ENCODE results near the gene CRYBG1. TPM values are rescaled to one million over a fixed set of nuclear protein-coding genes. Genes with fewer than 3 reads are reported as not detected.

CRYBG1 gene
- total and polyA plus RNA-seq, 4 donors = 0.41 to 12.7 (median 5.8) TPM

GRCh38 chr6:106612671-106613416 is 252.3 kb downstream of the CRYBG1 start:
- H3K36me3 ChIP-seq (ENCODE audit: control insufficient read depth in 1 of 2, insufficient read depth in 2 of 2, low read length in 1 of 2) = no peaks in the 10 kb centered on the region
- ATAC-seq (ENCODE audit: low FRiP score) = no peak
- H3K9me3 ChIP-seq (ENCODE audit: control insufficient read depth, low read length) = no peaks in the 10 kb centered on the region
- H3K4me1 ChIP-seq (ENCODE audit: control insufficient read depth in 1 of 2, insufficient read depth in 2 of 2, low read length in 2 of 2) = no peaks in the 10 kb centered on the region
- intact Hi-C loops (cut with DNase I) = loop anchor here in 1 of 2 donors (5.0 kb wide), 1 partner anchor 364 kb away; no protein-coding TSS in a partner anchor
- no peak overlapping the region for H3K4me3 ChIP-seq (ENCODE audit: low read length in 2 of 2)
- no peak overlapping the region for H3K27ac ChIP-seq (ENCODE audit: low read depth in 1 of 2, low read length in 2 of 2)
- DNase-seq = no peak
- 93 to 95% methylated on average over 9 of the region's 9 CpGs for WGBS, 2 donors
- H3K27me3 ChIP-seq (ENCODE audit: control insufficient read depth in 1 of 2, insufficient read depth in 2 of 2, low read length in 1 of 2) = no peaks in the 10 kb centered on the region

- H3K4me1 ChIP-seq (ENCODE audit: control insufficient read depth in 1 of 2, insufficient read depth in 2 of 2, low read length in 2 of 2) = no peaks in the 10 kb centered on the region
- no peak for ATAC-seq (ENCODE audit: low FRiP score)
- 67 to 79% methylated on average over 1 of the region's 1 CpG for WGBS, 2 donors
- no peaks in the 10 kb centered on the region for H3K36me3 ChIP-seq (ENCODE audit: control insufficient read depth in 1 of 2, insufficient read depth in 2 of 2, low read length in 1 of 2)
- H3K9me3 ChIP-seq (ENCODE audit: control insufficient read depth, low read length) = no peaks in the 10 kb centered on the region
- no peaks in the 10 kb centered on the region for H3K27me3 ChIP-seq (ENCODE audit: control insufficient read depth in 1 of 2, insufficient read depth in 2 of 2, low read length in 1 of 2)
- no peak overlapping the region for H3K27ac ChIP-seq (ENCODE audit: low read depth in 1 of 2, low read length in 2 of 2)
- intact Hi-C loops (cut with DNase I) = loop anchor here in 1 of 2 donors (5.0 kb wide), 1 partner anchor 364 kb away; no protein-coding TSS in a partner anchor
- no peak for DNase-seq
- no peak overlapping the region for H3K4me3 ChIP-seq (ENCODE audit: low read length in 2 of 2)
Observed at GRCh38 chr6:106613590-106613989, 253.1 kb downstream of the CRYBG1 start.

DNA sequence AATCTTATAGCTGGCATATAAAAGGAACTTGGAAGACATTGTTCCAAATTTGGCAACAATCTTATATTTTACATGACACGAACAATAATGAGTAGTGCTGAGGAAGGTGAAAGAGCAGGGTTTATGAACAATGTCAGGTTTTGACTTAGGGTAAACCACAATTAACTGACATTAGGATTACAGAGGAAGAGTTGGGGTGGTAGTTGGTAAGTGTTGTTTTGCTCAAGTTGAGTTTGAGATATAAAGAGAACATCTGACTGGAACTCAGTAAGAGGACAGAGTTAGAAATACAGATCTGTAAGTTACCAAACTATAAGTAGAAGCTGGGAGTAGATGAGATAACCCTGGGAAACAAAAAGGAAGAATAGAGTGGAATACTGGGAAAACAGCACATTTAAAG is 253.6 kb downstream of the CRYBG1 start:
- intact Hi-C loops (cut with DNase I) = loop anchor here in 1 of 2 donors (5.0 kb wide), 1 partner anchor 363 kb away; no protein-coding TSS in a partner anchor
- no peaks in the 10 kb centered on the region for H3K27me3 ChIP-seq (ENCODE audit: control insufficient read depth in 1 of 2, insufficient read depth in 2 of 2, low read length in 1 of 2)
- 69 to 74% methylated on average over 1 of the region's 1 CpG for WGBS, 2 donors

GRCh38 chr6:106614592-106615257 is 254.2 kb downstream of the CRYBG1 start:
- WGBS, 2 donors = 61 to 70% methylated on average over 3 of the region's 3 CpGs
- intact Hi-C loops (cut with DNase I) = loop anchor here in 1 of 2 donors (5.0 kb wide), 1 partner anchor 363 kb away; no protein-coding TSS in a partner anchor
- H3K36me3 ChIP-seq (ENCODE audit: control insufficient read depth in 1 of 2, insufficient read depth in 2 of 2, low read length in 1 of 2) = no peaks in the 10 kb centered on the region
- no peak overlapping the region for H3K4me3 ChIP-seq (ENCODE audit: low read length in 2 of 2)
- no peak for ATAC-seq (ENCODE audit: low FRiP score)
- no peaks in the 10 kb centered on the region for H3K9me3 ChIP-seq (ENCODE audit: control insufficient read depth, low read length)
- H3K27me3 ChIP-seq (ENCODE audit: control insufficient read depth in 1 of 2, insufficient read depth in 2 of 2, low read length in 1 of 2) = no peaks in the 10 kb centered on the region
- no peaks in the 10 kb centered on the region for H3K4me1 ChIP-seq (ENCODE audit: control insufficient read depth in 1 of 2, insufficient read depth in 2 of 2, low read length in 2 of 2)
- H3K27ac ChIP-seq (ENCODE audit: low read depth in 1 of 2, low read length in 2 of 2) = no peak overlapping the region
- no peak for DNase-seq

More for the DNA sequence above, 253.6 kb downstream of the CRYBG1 start:
- ATAC-seq (ENCODE audit: low FRiP score) = no peak
- H3K9me3 ChIP-seq (ENCODE audit: control insufficient read depth, low read length) = no peaks in the 10 kb centered on the region
- H3K36me3 ChIP-seq (ENCODE audit: control insufficient read depth in 1 of 2, insufficient read depth in 2 of 2, low read length in 1 of 2) = no peaks in the 10 kb centered on the region
- H3K27ac ChIP-seq (ENCODE audit: low read depth in 1 of 2, low read length in 2 of 2) = no peak overlapping the region
- no peak for DNase-seq
- no peaks in the 10 kb centered on the region for H3K4me1 ChIP-seq (ENCODE audit: control insufficient read depth in 1 of 2, insufficient read depth in 2 of 2, low read length in 2 of 2)
- no peak overlapping the region for H3K4me3 ChIP-seq (ENCODE audit: low read length in 2 of 2)

DNA sequence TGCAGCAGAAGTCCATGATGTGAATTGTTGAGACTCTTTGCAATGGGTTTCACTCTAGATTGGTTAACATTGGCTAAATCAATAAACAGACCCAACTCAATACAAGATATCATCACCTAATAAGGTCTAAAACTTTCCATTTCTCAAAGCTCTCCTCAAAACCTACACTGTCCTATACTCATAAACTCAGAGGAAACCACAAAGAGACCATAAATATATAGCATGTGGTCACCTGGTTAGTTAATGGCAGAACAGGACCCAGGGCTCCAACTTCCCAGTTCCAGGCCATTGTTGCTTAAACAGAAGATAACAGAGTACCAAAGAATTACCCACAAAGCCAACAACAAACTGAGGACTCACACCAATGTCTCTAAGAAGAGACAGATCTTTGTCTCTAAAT is 256.8 kb downstream of the CRYBG1 start:
- no peak for ATAC-seq (ENCODE audit: low FRiP score)
- H3K36me3 ChIP-seq (ENCODE audit: control insufficient read depth in 1 of 2, insufficient read depth in 2 of 2, low read length in 1 of 2) = no peaks in the 10 kb centered on the region

DNA sequence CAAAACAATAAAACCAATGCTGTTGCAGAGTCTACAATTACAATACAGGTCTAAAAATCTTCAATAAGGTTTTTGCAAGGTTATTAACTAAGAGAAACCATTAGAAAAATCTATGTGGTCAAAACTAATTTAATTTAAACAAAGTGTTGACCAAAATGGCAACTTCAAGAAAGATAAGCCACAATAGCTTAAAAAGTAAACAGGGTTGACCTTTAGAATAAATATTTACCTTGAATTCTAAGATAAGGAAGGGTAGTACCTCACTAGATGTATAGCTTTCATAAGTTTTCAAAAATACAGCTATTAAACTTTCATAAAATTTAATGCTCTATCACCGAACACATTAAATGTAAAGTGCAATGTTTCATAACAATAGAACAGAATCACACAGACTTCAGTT is 257.3 kb downstream of the CRYBG1 start:
- intact Hi-C loops (cut with DNase I) = no loop called here
- H3K36me3 ChIP-seq (ENCODE audit: control insufficient read depth in 1 of 2, insufficient read depth in 2 of 2, low read length in 1 of 2) = peaks cover 0 to 2% of the 10 kb centered on the region in 2 donors
- ATAC-seq (ENCODE audit: low FRiP score) (no peak), DNase-seq (no peak)
- no peaks in the 10 kb centered on the region for H3K27me3 ChIP-seq (ENCODE audit: control insufficient read depth in 1 of 2, insufficient read depth in 2 of 2, low read length in 1 of 2)
- no peaks in the 10 kb centered on the region for H3K9me3 ChIP-seq (ENCODE audit: control insufficient read depth, low read length)
- no peak overlapping the region for H3K27ac ChIP-seq (ENCODE audit: low read depth in 1 of 2, low read length in 2 of 2)
- 88 to 89% methylated on average over 1 of the region's 1 CpG for WGBS, 2 donors
- no peaks in the 10 kb centered on the region for H3K4me1 ChIP-seq (ENCODE audit: control insufficient read depth in 1 of 2, insufficient read depth in 2 of 2, low read length in 2 of 2)
- no peak overlapping the region for H3K4me3 ChIP-seq (ENCODE audit: low read length in 2 of 2)

More for the DNA sequence above, 256.8 kb downstream of the CRYBG1 start:
- H3K27me3 ChIP-seq (ENCODE audit: control insufficient read depth in 1 of 2, insufficient read depth in 2 of 2, low read length in 1 of 2) = no peaks in the 10 kb centered on the region
- H3K4me1 ChIP-seq (ENCODE audit: control insufficient read depth in 1 of 2, insufficient read depth in 2 of 2, low read length in 2 of 2) = no peaks in the 10 kb centered on the region
- intact Hi-C loops (cut with DNase I) = no loop called here
- DNase-seq = no peak
- H3K27ac ChIP-seq (ENCODE audit: low read depth in 1 of 2, low read length in 2 of 2) = no peak overlapping the region
- no peaks in the 10 kb centered on the region for H3K9me3 ChIP-seq (ENCODE audit: control insufficient read depth, low read length)
- no peak overlapping the region for H3K4me3 ChIP-seq (ENCODE audit: low read length in 2 of 2)

DNA sequence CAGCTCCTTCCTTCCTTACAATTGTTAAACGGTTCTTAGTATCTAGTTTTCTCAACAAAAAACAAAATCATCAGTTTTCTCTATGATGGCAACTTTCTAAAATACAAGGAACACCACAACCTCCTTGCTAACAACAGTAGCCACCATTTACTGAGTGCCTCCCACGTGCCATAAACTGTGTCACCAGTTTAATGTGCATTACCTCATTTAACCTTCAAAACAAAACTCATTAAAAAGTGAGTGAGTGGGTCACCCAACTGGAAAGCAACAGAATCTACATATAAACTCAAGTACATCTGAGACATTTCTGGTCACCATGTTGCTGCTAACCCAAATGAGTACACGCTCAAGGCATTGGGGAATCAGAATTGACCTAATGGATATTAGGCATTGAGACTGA is 257.8 kb downstream of the CRYBG1 start:
- Histone ChIP-seq H3K4me1 (ENCODE audit: control insufficient read depth in 1 of 2, insufficient read depth in 2 of 2, low read length in 2 of 2) (no peaks in the 10 kb centered on the region), H3K9me3 (ENCODE audit: control insufficient read depth, low read length) (no peaks in the 10 kb centered on the region), H3K27ac (ENCODE audit: low read depth in 1 of 2, low read length in 2 of 2) (no peak overlapping the region), H3K36me3 (ENCODE audit: control insufficient read depth in 1 of 2, insufficient read depth in 2 of 2, low read length in 1 of 2) (peaks cover 0 to 2% of the 10 kb centered on the region in 2 donors), H3K27me3 (ENCODE audit: control insufficient read depth in 1 of 2, insufficient read depth in 2 of 2, low read length in 1 of 2) (no peaks in the 10 kb centered on the region), H3K4me3 (ENCODE audit: low read length in 2 of 2) (no peak overlapping the region)
- ATAC-seq (ENCODE audit: low FRiP score) = no peak
- no peak for DNase-seq
- intact Hi-C loops (cut with DNase I) = no loop called here
- 66 to 80% methylated on average over 3 of the region's 3 CpGs for WGBS, 2 donors

GRCh38 chr6:106619223-106619622 is 258.7 kb downstream of the CRYBG1 start:
- ATAC-seq (ENCODE audit: low FRiP score) (no peak), DNase-seq (no peak)
- H3K9me3 ChIP-seq (ENCODE audit: control insufficient read depth, low read length) = no peaks in the 10 kb centered on the region
- H3K27me3 ChIP-seq (ENCODE audit: control insufficient read depth in 1 of 2, insufficient read depth in 2 of 2, low read length in 1 of 2) = no peaks in the 10 kb centered on the region
- H3K4me3 ChIP-seq (ENCODE audit: low read length in 2 of 2) = no peak overlapping the region
- intact Hi-C loops (cut with DNase I) = no loop called here
- WGBS, 2 donors = 83 to 97% methylated on average over 1 of the region's 1 CpG
- no peak overlapping the region for H3K27ac ChIP-seq (ENCODE audit: low read depth in 1 of 2, low read length in 2 of 2)
- peaks cover 0 to 2% of the 10 kb centered on the region in 2 donors for H3K36me3 ChIP-seq (ENCODE audit: control insufficient read depth in 1 of 2, insufficient read depth in 2 of 2, low read length in 1 of 2)
- no peaks in the 10 kb centered on the region for H3K4me1 ChIP-seq (ENCODE audit: control insufficient read depth in 1 of 2, insufficient read depth in 2 of 2, low read length in 2 of 2)

All from aorta (tissue), 5 donors.